A673 (cell line): ENCODE measurements around the gene CDK2AP2.

Experiments
- EZH2 ChIP-seq: fragments of 200-600 bp; sonication (generic); IDR thresholded peaks from 2 replicates; pipeline ENCODE4 v1.6.1; 2017; ENCODE audit warnings: borderline replicate concordance, low read depth, mild to moderate bottlenecking, mixed read lengths, antibody characterized with exemption, low read length; ENCODE audit not compliant: poor library complexity, severe bottlenecking
- TF ChIP-seq, protein P1 (sequence below): fragments of 300-800, 200-600 bp; sonication (generic); conservative IDR thresholded peaks from 2 replicates; pipeline ENCODE4 v1.5.1; 2017; ENCODE audit warnings: low read depth, mild to moderate bottlenecking, antibody characterized with exemption, low read length, moderate library complexity, mixed read lengths

DNA sequence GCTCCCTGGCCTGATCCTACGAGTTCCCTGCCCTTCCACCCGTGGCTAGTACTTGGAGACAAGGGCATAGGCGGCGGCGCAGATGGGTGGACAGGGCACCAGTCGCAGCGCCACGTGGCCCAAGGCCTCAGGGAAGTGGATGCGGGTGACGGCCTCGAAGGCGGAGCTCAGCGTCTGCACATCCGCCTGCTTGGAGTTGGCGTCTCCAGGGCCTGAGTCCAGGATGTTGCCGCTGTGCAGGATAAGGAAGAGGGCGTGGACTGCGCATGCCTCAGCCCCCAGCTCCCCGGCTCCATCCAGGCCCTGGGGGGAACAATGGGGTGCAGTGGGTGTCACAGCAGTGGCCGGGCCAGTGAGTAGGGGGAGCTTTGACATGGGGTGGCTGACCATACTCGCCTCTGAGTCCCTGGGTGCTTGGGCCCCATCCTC, 9.4 kb downstream of the CDK2AP2 start:
- TF ChIP-seq, protein P1, sequence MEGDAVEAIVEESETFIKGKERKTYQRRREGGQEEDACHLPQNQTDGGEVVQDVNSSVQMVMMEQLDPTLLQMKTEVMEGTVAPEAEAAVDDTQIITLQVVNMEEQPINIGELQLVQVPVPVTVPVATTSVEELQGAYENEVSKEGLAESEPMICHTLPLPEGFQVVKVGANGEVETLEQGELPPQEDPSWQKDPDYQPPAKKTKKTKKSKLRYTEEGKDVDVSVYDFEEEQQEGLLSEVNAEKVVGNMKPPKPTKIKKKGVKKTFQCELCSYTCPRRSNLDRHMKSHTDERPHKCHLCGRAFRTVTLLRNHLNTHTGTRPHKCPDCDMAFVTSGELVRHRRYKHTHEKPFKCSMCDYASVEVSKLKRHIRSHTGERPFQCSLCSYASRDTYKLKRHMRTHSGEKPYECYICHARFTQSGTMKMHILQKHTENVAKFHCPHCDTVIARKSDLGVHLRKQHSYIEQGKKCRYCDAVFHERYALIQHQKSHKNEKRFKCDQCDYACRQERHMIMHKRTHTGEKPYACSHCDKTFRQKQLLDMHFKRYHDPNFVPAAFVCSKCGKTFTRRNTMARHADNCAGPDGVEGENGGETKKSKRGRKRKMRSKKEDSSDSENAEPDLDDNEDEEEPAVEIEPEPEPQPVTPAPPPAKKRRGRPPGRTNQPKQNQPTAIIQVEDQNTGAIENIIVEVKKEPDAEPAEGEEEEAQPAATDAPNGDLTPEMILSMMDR = no peak
- TF ChIP-seq EZH2 = no peak
